BLaER1 treated with 17β-estradiol and CSF1 and Interleukin-3, amounts not matched to agents 10 nM and 100 nM (cell line): Measurements from ENCODE around the gene COL5A2.

Experiments
- H3K27ac ChIP-seq, 11 experiments: shearing (Covaris generic); formaldehyde crosslinking; 2 replicates each; pipeline ENCODE4 v1.8.1; 2022
- H3K27me3 ChIP-seq, 11 experiments: shearing (Covaris generic); formaldehyde crosslinking; 2 replicates each; pipeline ENCODE4 v1.8.1; 2022
- H3K36me3 ChIP-seq, 11 experiments: shearing (Covaris generic); formaldehyde crosslinking; 2 replicates each; pipeline ENCODE4 v1.8.1; 2022
- H3K4me1 ChIP-seq, 10 experiments: shearing (Covaris generic); formaldehyde crosslinking; 2 replicates each; pipeline ENCODE4 v1.8.1; 2022
- H3K4me2 ChIP-seq, 11 experiments: shearing (Covaris generic); formaldehyde crosslinking; 2 replicates each; pipeline ENCODE4 v1.8.1; 2022
- H3K4me3 ChIP-seq, 10 experiments: shearing (Covaris generic); formaldehyde crosslinking; 2 replicates each; pipeline ENCODE4 v1.8.1; 2022
- H3K9ac ChIP-seq, 11 experiments: shearing (Covaris generic); formaldehyde crosslinking; 2 replicates each; pipeline ENCODE4 v1.8.1; 2022
- H3K9me3 ChIP-seq, 11 experiments: shearing (Covaris generic); formaldehyde crosslinking; replicated peaks in 1 of 11; 2 replicates each; pipeline ENCODE4 v1.8.1; 2022
- H4K20me1 ChIP-seq, 11 experiments: shearing (Covaris generic); formaldehyde crosslinking; 2 replicates each; pipeline ENCODE4 v1.8.1; 2022
- Cebpa-rat ChIP-seq, 11 experiments: shearing (Covaris generic); IDR thresholded peaks; 2 replicates each; pipeline ENCODE4 v1.8.1; 2022

Gene COL5A2

GRCh38 chr2:189143925-189144324 lies 35.6 kb downstream of the COL5A2 start:
- Histone ChIP-seq H3K36me3 (no peaks in the 10 kb centered on the region), H3K9ac (no peak overlapping the region), H3K4me1 (no peaks in the 10 kb centered on the region), H3K27me3 (no peaks in the 10 kb centered on the region), H3K27ac (no peak overlapping the region), H3K9me3 (no peaks in the 10 kb centered on the region), H4K20me1 (no peaks in the 10 kb centered on the region), H3K4me3 (no peak overlapping the region), H3K4me2 (no peak overlapping the region)
- TF ChIP-seq Cebpa-rat (IDR thresholded peaks at IDR 0.05) = no peak

GRCh38 chr2:189142893-189143759 lies 36.4 kb downstream of the COL5A2 start:
- Histone ChIP-seq H3K4me1 (no peaks in the 10 kb centered on the region), H3K36me3 (no peaks in the 10 kb centered on the region), H3K4me3 (no peak overlapping the region), H4K20me1 (no peaks in the 10 kb centered on the region), H3K4me2 (no peak overlapping the region), H3K9ac (no peak overlapping the region), H3K27ac (no peak overlapping the region), H3K27me3 (no peaks in the 10 kb centered on the region), H3K9me3 (no peaks in the 10 kb centered on the region)
- no peak for TF ChIP-seq Cebpa-rat (IDR thresholded peaks at IDR 0.05)

- H3K4me3 ChIP-seq = no peak overlapping the region
- H4K20me1 ChIP-seq = no peaks in the 10 kb centered on the region
- no peak for TF ChIP-seq Cebpa-rat (IDR thresholded peaks at IDR 0.05)
- no peaks in the 10 kb centered on the region for H3K9me3 ChIP-seq
- no peak overlapping the region for H3K9ac ChIP-seq
- no peaks in the 10 kb centered on the region for H3K27me3 ChIP-seq
- H3K27ac ChIP-seq = no peak overlapping the region
- no peaks in the 10 kb centered on the region for H3K36me3 ChIP-seq
- no peak overlapping the region for H3K4me2 ChIP-seq
- no peaks in the 10 kb centered on the region for H3K4me1 ChIP-seq
Observed at GRCh38 chr2:189138800-189139199, 40.8 kb downstream of the COL5A2 start.

GRCh38 chr2:189137519-189137918 lies 42.0 kb downstream of the COL5A2 start:
- Histone ChIP-seq H3K9ac (no peak overlapping the region), H3K4me2 (no peak overlapping the region), H3K36me3 (no peaks in the 10 kb centered on the region), H3K27ac (no peak overlapping the region), H3K9me3 (no peaks in the 10 kb centered on the region), H4K20me1 (no peaks in the 10 kb centered on the region), H3K27me3 (no peaks in the 10 kb centered on the region), H3K4me3 (no peak overlapping the region), H3K4me1 (no peaks in the 10 kb centered on the region)
- TF ChIP-seq Cebpa-rat (IDR thresholded peaks at IDR 0.05) = no peak

GRCh38 chr2:189134485-189134884 lies 45.1 kb downstream of the COL5A2 start:
- Histone ChIP-seq H3K27ac (no peak overlapping the region), H3K36me3 (no peaks in the 10 kb centered on the region), H3K4me3 (no peak overlapping the region), H3K9me3 (no peaks in the 10 kb centered on the region), H3K27me3 (no peaks in the 10 kb centered on the region), H3K9ac (no peak overlapping the region), H3K4me1 (no peaks in the 10 kb centered on the region), H4K20me1 (no peaks in the 10 kb centered on the region), H3K4me2 (no peak overlapping the region)
- TF ChIP-seq Cebpa-rat (IDR thresholded peaks at IDR 0.05) = no peak

- no peak overlapping the region for H3K9ac ChIP-seq
Observed at GRCh38 chr2:189131991-189132390, 47.6 kb downstream of the COL5A2 start.

GRCh38 chr2:189129971-189130370 lies 49.6 kb downstream of the COL5A2 start:
- H3K9ac ChIP-seq = no peak overlapping the region
- H4K20me1 ChIP-seq = no peaks in the 10 kb centered on the region
- no peak overlapping the region for H3K4me2 ChIP-seq
- H3K4me3 ChIP-seq = no peak overlapping the region
- no peak for TF ChIP-seq Cebpa-rat (IDR thresholded peaks at IDR 0.05)
- H3K4me1 ChIP-seq = no peaks in the 10 kb centered on the region
- no peaks in the 10 kb centered on the region for H3K36me3 ChIP-seq
- no peaks in the 10 kb centered on the region for H3K9me3 ChIP-seq
- no peaks in the 10 kb centered on the region for H3K27me3 ChIP-seq
- no peak overlapping the region for H3K27ac ChIP-seq

More at GRCh38 chr2:189131991-189132390, 47.6 kb downstream of the COL5A2 start:
- H3K4me1 ChIP-seq = no peaks in the 10 kb centered on the region
- no peak for TF ChIP-seq Cebpa-rat (IDR thresholded peaks at IDR 0.05)
- H3K27me3 ChIP-seq = no peaks in the 10 kb centered on the region
- H3K4me2 ChIP-seq = no peak overlapping the region
- no peak overlapping the region for H3K27ac ChIP-seq
- no peaks in the 10 kb centered on the region for H4K20me1 ChIP-seq
- H3K4me3 ChIP-seq = no peak overlapping the region
- no peaks in the 10 kb centered on the region for H3K36me3 ChIP-seq
- no peaks in the 10 kb centered on the region for H3K9me3 ChIP-seq

GRCh38 chr2:189128970-189129369 lies 50.6 kb downstream of the COL5A2 start:
- no peaks in the 10 kb centered on the region for H3K27me3 ChIP-seq
- TF ChIP-seq Cebpa-rat (IDR thresholded peaks at IDR 0.05) = no peak
- no peak overlapping the region for H3K9ac ChIP-seq
- no peak overlapping the region for H3K4me3 ChIP-seq
- peaks cover 0 to 3% (median 0%) of the 10 kb centered on the region in 10 experiments; a peak in 3 of 20 replicates for H3K4me1 ChIP-seq
- no peaks in the 10 kb centered on the region for H4K20me1 ChIP-seq
- no peak overlapping the region for H3K4me2 ChIP-seq
- H3K27ac ChIP-seq = no peak overlapping the region
- no peaks in the 10 kb centered on the region for H3K9me3 ChIP-seq
- H3K36me3 ChIP-seq = no peaks in the 10 kb centered on the region

- no peak for TF ChIP-seq Cebpa-rat (IDR thresholded peaks at IDR 0.05)
- no peak overlapping the region for H3K4me3 ChIP-seq
- no peak overlapping the region for H3K9ac ChIP-seq
- no peaks in the 10 kb centered on the region for H3K36me3 ChIP-seq
- H3K27ac ChIP-seq = no peak overlapping the region
- H3K4me1 ChIP-seq = peaks cover 0 to 5% (median 0%) of the 10 kb centered on the region in 10 experiments; a peak in 3 of 20 replicates
- H3K9me3 ChIP-seq = no peaks in the 10 kb centered on the region
- no peaks in the 10 kb centered on the region for H3K27me3 ChIP-seq
- no peaks in the 10 kb centered on the region for H4K20me1 ChIP-seq
- no peak overlapping the region for H3K4me2 ChIP-seq
Observed at GRCh38 chr2:189127756-189128155, 51.8 kb downstream of the COL5A2 start.

- H3K27ac ChIP-seq = no peak overlapping the region
- no peaks in the 10 kb centered on the region for H3K9me3 ChIP-seq
- H3K36me3 ChIP-seq = no peaks in the 10 kb centered on the region
- no peaks in the 10 kb centered on the region for H3K27me3 ChIP-seq
- no peak for TF ChIP-seq Cebpa-rat (IDR thresholded peaks at IDR 0.05)
- H3K4me1 ChIP-seq = peaks cover 0 to 5% (median 0%) of the 10 kb centered on the region in 10 experiments; a peak in 3 of 20 replicates
- H4K20me1 ChIP-seq = no peaks in the 10 kb centered on the region
- no peak overlapping the region for H3K9ac ChIP-seq
- no peak overlapping the region for H3K4me3 ChIP-seq
- H3K4me2 ChIP-seq = no peak overlapping the region
Observed at GRCh38 chr2:189125195-189125594, 54.4 kb downstream of the COL5A2 start.
